ENCODE measurements around the gene FKBP5.
"Not testable (repeated sequence)": the region's sequence is repeated elsewhere in the genome, so short reads cannot be mapped to it uniquely, and the experiment has no call there.

The FKBP5 gene

GRCh38 chr6:35573495-35574110 is 115.1 kb downstream of the FKBP5 start:
- peak; percentile 33 for DNase-seq (ENCODE audit: low read depth)
- no peak for TF ChIP-seq CTCF (conservative IDR thresholded peaks at IDR 0.05; ENCODE audit: low read depth, low read length)
- no peak overlapping the region for H3K4me3 ChIP-seq (ENCODE audit: low read depth, low read length)

GRCh38 chr6:35570885-35571330 is 117.8 kb downstream of the FKBP5 start:
- not testable (repeated sequence) for H3K4me3 ChIP-seq (ENCODE audit: low read depth, low read length)
- peak; percentile 38 for DNase-seq (ENCODE audit: low read depth)

- DNase-seq (ENCODE audit: low read depth): peak; percentile 66
- peak; percentile 64 for TF ChIP-seq CTCF (conservative IDR thresholded peaks at IDR 0.05; ENCODE audit: low read depth, low read length)
These were observed 119.7 kb downstream of the FKBP5 start for GRCh38 chr6:35569011-35569461.

GRCh38 chr6:35566794-35567193 is 121.9 kb downstream of the FKBP5 start:
- no peak overlapping the region for H3K4me3 ChIP-seq (ENCODE audit: low read depth, low read length)
- no peak for TF ChIP-seq CTCF (conservative IDR thresholded peaks at IDR 0.05; ENCODE audit: low read depth, low read length)
- DNase-seq (ENCODE audit: low read depth): peak; percentile 65

More at GRCh38 chr6:35569011-35569461, 119.7 kb downstream of the FKBP5 start:
- H3K4me3 ChIP-seq (ENCODE audit: low read depth, low read length): no peak overlapping the region

GRCh38 chr6:35564733-35565132 is 124.0 kb downstream of the FKBP5 start:
- H3K4me3 ChIP-seq (ENCODE audit: low read depth, low read length): no peak overlapping the region
- TF ChIP-seq CTCF (conservative IDR thresholded peaks at IDR 0.05; ENCODE audit: low read depth, low read length): no peak
- DNase-seq (ENCODE audit: low read depth): no peak

GRCh38 chr6:35562060-35562459 is 126.7 kb downstream of the FKBP5 start:
- no peak overlapping the region for H3K4me3 ChIP-seq (ENCODE audit: low read depth, low read length)
- DNase-seq (ENCODE audit: low read depth): no peak
- no peak for TF ChIP-seq CTCF (conservative IDR thresholded peaks at IDR 0.05; ENCODE audit: low read depth, low read length)

- DNase-seq (ENCODE audit: low read depth): no peak
- H3K4me3 ChIP-seq (ENCODE audit: low read depth, low read length): no peak overlapping the region
- no peak for TF ChIP-seq CTCF (conservative IDR thresholded peaks at IDR 0.05; ENCODE audit: low read depth, low read length)
These were observed 127.6 kb downstream of the FKBP5 start for GRCh38 chr6:35561113-35561512.
